Measurements from ENCODE around the gene SETD2.
A peak's percentile ranks its signal among the peaks of the same experiment; 100 is the strongest.

Gene SETD2

DNA sequence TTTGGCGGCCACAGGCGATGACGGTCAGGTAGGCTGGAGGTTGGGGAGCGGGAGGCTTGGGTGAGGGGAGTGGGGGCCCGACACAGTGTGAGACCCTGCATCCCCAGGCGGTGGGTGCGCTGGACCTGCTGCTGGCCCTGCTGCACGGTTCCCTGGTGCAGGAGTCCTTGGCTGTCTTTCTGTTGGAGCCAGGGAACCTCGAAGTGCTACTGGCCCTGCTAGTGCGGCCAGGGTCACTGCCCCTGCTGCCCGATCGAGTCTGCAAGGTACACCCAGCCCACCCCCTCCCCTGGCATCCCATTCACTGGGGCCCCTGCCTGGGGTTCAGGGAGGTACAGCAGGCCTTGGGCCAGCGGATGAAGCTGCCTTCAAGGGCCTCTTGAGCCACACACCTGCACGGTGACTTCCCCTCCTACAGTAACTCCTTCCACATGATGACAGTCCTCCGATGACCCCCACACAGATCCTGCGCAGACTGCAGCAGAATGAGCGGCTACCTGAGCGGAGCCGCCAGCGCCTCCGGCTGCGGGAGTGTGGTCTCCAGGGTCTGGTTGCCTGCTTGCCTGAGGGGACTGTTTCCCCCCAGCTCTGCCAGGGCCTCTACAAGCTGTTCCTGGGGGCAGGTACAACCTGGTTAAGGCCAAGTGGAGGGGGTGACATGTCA, 164.9 kb downstream of the SETD2 start:
- DNase-seq, result no peak

DNA sequence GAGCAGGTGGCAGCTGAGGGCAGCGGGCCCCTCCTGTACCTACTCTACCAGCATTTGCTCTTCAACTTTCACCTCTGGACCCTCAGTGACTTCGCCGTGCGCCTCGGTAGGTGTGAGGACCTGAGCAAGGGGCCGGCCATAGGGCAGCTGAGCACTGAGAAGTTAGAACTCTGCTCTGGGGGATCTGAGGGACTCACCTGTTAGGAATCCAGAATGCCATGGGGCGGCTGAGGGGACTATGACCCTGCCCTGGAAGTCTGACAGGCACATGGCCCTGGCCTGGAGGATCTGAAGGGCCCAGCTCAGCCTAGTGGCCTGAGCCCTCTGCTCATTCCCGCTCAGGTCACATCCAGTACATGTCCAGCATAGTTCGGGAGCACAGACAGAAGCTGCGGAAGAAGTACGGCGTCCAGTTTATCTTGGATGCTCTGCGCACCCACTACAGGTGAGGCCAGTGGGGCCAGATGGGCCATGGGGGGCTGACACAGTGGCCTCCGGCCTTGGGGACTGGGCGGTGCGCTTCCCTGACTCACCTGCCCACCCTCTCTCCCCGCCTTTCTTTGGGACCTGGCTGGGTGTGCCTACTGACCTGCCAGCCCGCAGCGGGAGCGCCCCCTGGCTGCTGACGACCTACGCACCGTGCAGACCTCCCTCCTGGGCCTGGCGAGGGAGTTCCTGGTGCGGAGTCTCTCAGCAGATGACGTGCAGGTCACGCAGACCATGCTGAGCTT, 165.6 kb downstream of the SETD2 start:
- peak in 11 of 58 donors; percentile 11 to 32 (median 25) for DNase-seq

DNA sequence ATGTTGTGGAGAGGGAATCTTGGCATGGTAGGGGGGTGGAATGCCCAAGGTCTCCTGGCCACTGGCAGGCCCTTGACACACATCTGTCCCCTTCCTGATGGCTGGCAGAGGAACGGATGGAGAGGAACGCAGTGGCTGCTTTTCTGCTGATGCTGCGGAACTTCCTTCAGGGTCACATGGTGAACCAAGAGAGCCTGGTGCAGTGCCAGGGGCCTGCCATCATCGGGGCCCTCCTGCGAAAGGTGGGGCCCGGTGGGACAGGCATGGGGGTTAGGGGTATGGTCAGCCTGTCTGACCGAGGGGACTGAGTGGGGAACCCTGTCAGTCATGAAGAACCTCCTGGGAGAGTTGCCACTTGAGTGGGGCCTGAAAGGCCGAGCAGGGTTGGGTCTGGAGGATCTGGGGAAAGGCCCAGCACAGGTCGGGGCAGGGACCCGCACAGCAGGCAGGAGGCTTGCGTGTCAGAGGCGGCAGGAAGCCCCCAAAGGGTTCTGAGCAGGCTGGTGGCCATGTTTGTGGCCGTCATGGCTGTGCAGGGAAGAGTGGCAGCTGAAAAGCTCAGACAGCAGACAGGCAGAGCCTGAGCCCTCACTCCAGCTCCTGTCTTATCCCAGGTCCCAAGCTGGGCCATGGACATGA, 166.3 kb downstream of the SETD2 start:
- DNase-seq, result no peak

GRCh38 chr3:46996689-46997452, 167.0 kb downstream of the SETD2 start:
- no peak for DNase-seq

- no peak for DNase-seq
Observed at GRCh38 chr3:46995901-46996562, 167.9 kb downstream of the SETD2 start.

GRCh38 chr3:46994801-46995731, 168.8 kb downstream of the SETD2 start:
- no peak for DNase-seq

- DNase-seq, result no peak
Observed at GRCh38 chr3:46993986-46994385, 169.9 kb downstream of the SETD2 start.

- DNase-seq, result no peak
Observed at GRCh38 chr3:46993292-46993691, 170.6 kb downstream of the SETD2 start.

- no peak for DNase-seq
Observed at GRCh38 chr3:46992231-46992630, 171.7 kb downstream of the SETD2 start.

- DNase-seq, result no peak
Observed at GRCh38 chr3:46991406-46992165, 172.3 kb downstream of the SETD2 start.

DNA sequence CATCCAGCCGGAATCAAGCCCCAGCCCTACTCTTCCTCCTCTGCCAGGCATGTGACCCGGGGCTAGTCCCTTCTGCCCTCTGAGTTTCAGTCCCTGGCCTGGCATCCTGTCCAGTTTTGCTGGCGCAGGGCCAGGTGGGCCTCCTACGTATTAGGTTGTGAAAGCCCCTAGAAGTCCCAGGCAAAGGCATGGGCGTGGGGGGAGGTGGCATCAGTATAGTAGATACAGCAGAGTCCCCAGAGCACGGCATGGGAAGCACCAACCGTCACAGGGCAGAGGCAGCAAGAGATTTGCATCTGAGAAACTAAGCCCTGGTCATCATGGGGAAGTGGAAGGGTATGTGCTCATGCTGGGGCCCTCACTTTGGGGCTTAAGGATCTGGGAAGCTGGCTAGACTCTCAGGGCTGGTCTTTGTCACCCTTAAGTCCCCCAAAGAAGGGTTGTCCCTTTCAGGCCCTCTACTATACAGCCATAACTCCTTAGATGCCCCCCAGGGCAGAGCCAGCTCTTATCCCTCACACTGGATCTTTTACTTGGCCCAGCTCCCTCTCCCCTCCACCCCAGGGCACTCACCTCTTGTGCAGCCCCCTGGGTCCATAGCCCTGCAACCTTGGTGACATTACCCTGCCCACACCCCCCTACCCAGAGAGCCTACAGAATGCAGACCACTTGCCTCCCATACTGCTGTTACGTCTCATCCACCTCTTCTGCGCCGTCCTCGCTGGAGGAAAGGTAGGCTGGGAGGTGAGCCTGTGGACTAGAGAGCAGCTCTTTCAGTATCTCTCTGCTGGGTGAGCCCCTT, 173.1 kb downstream of the SETD2 start:
- DNase-seq, result peak in 6 of 58 donors; percentile 13 to 54 (median 31)

DNA sequence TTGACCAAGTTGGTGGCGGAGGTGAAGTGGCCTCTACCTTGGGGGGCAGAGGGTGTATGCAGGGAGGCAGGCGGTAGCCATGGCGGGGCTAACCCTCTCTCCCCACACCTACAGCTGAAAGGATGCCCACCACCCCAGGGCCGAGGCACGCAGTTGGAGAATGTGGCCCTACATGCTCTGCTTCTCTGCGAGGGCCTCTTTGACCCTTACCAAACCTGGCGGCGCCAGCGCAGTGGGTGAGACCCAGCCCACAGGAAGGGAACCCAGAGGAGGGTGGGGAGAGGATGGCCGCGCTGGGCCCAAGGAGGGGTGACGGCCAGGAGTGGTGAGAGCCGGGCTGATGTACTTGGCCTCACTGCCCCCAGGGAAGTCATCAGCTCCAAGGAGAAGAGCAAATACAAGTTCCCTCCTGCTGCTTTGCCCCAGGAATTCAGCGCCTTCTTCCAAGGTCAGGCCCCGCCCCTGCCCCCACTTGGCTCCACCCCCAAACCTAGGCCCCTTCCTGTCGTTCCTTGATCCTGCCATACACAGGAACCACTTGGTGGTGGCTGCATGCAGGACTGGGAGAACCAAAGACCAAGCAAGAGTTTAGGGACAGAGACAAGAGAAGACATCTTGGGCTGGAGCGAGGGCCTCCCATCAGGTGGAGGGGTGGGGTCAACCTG, 174.6 kb downstream of the SETD2 start:
- no peak for DNase-seq

GRCh38 chr3:46988616-46989015, 175.3 kb downstream of the SETD2 start:
- no peak for DNase-seq

DNA sequence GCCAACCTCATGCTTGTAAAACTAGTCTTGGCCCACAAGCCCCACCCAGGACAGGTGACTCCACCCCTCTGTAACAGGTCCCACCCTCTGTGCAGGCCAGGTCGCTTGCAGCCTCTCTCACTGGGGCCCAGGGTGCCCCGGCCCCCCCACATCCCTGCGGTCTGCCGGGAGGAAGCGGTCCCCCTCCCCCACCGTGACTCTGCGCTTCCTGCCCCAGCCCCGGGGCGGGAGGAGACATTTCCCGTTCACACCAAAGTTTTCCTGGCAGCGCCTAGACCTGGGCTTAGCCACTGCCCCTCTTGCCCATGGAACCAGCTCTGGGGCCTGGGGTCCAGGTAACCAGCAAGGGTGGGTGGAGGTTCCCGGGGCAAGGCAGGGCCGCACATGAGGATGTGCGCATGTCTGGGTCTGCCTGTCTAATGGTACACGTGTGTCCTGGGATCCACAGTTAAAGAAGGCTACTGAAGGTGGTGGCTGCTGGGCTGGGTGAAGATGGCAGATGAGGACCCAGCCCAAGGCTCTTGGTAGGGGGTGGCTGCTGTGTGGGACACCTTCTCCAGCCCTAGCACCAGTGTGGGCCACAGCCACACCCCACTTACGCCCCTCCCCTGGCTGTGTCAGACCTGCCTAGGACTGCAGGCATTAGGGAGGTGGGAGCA, 176.0 kb downstream of the SETD2 start:
- no peak for DNase-seq

DNA sequence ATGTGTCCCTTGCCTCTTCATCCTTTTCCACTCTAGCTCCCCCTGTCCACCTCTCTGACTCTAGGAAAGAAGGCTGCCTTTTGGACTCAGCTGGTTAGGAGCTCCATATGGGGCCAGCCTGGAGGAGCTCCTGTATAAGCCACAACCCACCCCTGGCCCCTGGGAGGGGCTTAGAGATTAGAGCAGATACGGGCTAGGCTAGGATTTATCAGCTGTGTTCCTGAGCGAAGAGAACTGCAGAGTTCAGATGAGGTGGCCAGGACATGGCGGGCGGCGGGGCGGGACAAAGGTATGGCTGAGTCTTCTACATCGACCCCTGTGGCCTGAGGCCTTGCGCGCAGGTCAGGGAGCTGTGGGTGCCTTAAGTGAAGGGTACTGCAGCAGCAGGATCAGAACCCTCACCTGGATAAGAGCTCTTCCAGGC, 176.6 kb downstream of the SETD2 start:
- DNase-seq, result no peak

- no peak for DNase-seq
Observed at GRCh38 chr3:46986782-46987310, 177.1 kb downstream of the SETD2 start.
